ENCODE results near the gene DKK1. TPM values are rescaled to one million over a fixed set of nuclear protein-coding genes. Genes with fewer than 3 reads are reported as not detected.
A peak's percentile ranks its signal among the peaks of the same experiment; 100 is the strongest.

The DKK1 gene
- total RNA-seq, 4 donors from 2014 or later: 3.5 to 13.3 (median 6.0) TPM

- ATAC-seq (ENCODE audit: low FRiP score) (no peak), DNase-seq (ENCODE audit: low spot score) (no peak)
- TF ChIP-seq CTCF (IDR thresholded peaks at IDR 0.05): no peak
These were observed 13.3 kb upstream of the DKK1 start for GRCh38 chr10:52300599-52301277.

- TF ChIP-seq CTCF (IDR thresholded peaks at IDR 0.05): peak in 1 of 3 donors; percentile 63
- peak; percentile 65 for ATAC-seq (ENCODE audit: low FRiP score)
- DNase-seq (ENCODE audit: low spot score): no peak
These were observed 5.6 kb upstream of the DKK1 start for GRCh38 chr10:52308251-52309031.

GRCh38 chr10:52312942-52313255, 1.2 kb upstream of the DKK1 start:
- ATAC-seq (ENCODE audit: low FRiP score) (no peak), DNase-seq (ENCODE audit: low spot score) (no peak)
- TF ChIP-seq CTCF (IDR thresholded peaks at IDR 0.05): no peak

GRCh38 chr10:52313256-52313932, 687 bp upstream of the DKK1 start:
- peak; percentile 7 for ATAC-seq (ENCODE audit: low FRiP score)
- no peak for TF ChIP-seq CTCF (IDR thresholded peaks at IDR 0.05)

GRCh38 chr10:52314822-52315552, 906 bp downstream of the DKK1 start:
- ATAC-seq (ENCODE audit: low FRiP score) (peak; percentile 14), DNase-seq (ENCODE audit: low spot score) (no peak)
- TF ChIP-seq CTCF (IDR thresholded peaks at IDR 0.05): no peak

More at GRCh38 chr10:52313256-52313932, 687 bp upstream of the DKK1 start:
- no peak for DNase-seq (ENCODE audit: low spot score)

- no peak for TF ChIP-seq CTCF (IDR thresholded peaks at IDR 0.05)
- ATAC-seq (ENCODE audit: low FRiP score): no peak
- DNase-seq (ENCODE audit: low spot score): no peak
These were observed 1.9 kb downstream of the DKK1 start for GRCh38 chr10:52316001-52316400.
